Measurements from ENCODE around the gene STARD7. TPM values are rescaled to one million over a fixed set of nuclear protein-coding genes. Genes with fewer than 3 reads are reported as not detected.

The STARD7 gene
- polyA plus RNA-seq, 2 of the 4 experiments (the other 2 are of a cell fraction), result 101 to 136 TPM

DNA sequence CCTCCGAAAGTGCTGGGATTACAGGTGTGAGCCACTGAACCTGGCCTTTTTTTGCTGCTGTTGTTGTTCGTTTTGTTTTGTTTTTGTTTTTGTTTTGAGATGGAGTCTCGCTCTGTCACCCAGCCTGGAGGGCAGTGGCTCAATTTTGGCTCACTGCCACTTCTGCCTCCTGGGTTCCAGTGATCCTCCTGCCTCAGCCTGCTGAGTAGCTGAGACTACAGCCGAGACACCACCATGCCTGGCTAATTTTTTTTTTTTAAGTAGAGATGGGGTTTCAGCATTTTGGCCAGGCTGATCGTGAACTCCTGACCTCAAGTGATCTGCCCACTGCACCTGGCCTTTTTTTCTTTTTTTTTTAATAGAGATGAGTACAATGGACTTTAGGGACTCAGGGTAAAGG is 35.2 kb upstream of the STARD7 start (continued):
- TF ChIP-seq ZSCAN20 (CRISPR knock-in tag; IDR thresholded peaks at IDR 0.05), result no peak

- no peak overlapping the region for H3K4me3 ChIP-seq
- DNase-seq (ENCODE audit: low read depth in 1 of 2, low spot score in 1 of 2) (no peak), FAIRE-seq (no peak), ATAC-seq (no peak)
- H3K9me3 ChIP-seq, result no peaks in the 10 kb centered on the region
- TF ChIP-seq ZNF302 (CRISPR knock-in tag; IDR thresholded peaks at IDR 0.05), result no peak
- TF ChIP-seq RFX5 (IDR thresholded peaks at IDR 0.05), result no peak
- no peak for TF ChIP-seq CHD4 (IDR thresholded peaks at IDR 0.05; ENCODE audit: borderline replicate concordance)
- TF ChIP-seq CHD2 (IDR thresholded peaks at IDR 0.05; ENCODE audit: low read length, partially characterized antibody), result no peak
- TF ChIP-seq KDM5A (IDR thresholded peaks at IDR 0.05), result no peak
- TF ChIP-seq BCL3 (IDR thresholded peaks at IDR 0.05), result no peak
- no peak overlapping the region for H3K4me2 ChIP-seq
- ChIA-PET CTCF (interaction anchor here (1.0 to 1.2 kb wide), 3 partner anchors 9 to 23 kb away, joined by 3 to 4 read pairs (median 3); no protein-coding TSS in a partner anchor), POLR2A (interaction anchor here (1.0 kb wide), 1 partner anchor 33 kb away, joined by 3 read pairs; the partner anchor contains the start of gene STARD7)
- 72% methylated on average over 5 of the region's 5 CpGs for WGBS (ENCODE audit: missing lambda C conversion rate)
- H3K4me1 ChIP-seq, result no peaks in the 10 kb centered on the region
- H3K27ac ChIP-seq, result no peak overlapping the region
Measured at GRCh38 chr2:96241900-96242611, 33.4 kb upstream of the STARD7 start.

DNA sequence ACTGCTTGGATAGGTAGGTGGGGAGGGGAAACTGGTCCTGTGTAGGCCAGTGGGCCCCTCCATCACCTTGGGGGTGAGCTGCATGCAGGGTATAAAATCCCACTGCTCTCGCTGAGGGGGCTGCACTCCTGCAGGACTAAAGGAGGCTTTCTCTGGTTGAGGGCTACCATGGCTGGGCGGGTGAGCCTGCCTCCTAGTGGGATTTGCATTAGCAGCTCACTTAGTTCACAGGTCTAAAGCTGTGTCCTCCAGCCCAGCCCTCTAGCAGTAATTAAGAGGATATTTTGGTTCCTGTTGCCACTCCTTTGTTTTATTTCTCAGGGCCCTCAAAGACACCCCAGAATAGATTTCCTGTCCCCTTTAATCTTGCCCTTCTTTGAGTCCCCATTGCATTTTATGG is 32.6 kb upstream of the STARD7 start:
- DNase-seq (ENCODE audit: low read depth in 1 of 2, low spot score in 1 of 2), result no peak

More for the DNA sequence above, 32.6 kb upstream of the STARD7 start:
- Histone ChIP-seq H3K4me1 (no peaks in the 10 kb centered on the region), H3K4me3 (no peak overlapping the region), H3K9me3 (no peaks in the 10 kb centered on the region), H3K4me2 (no peak overlapping the region), H3K27ac (no peak overlapping the region)
- TF ChIP-seq HMGXB4 (CRISPR knock-in tag; IDR thresholded peaks at IDR 0.05; ENCODE audit: borderline replicate concordance) (no peak), NFE2L2 (conservative IDR thresholded peaks at IDR 0.05; ENCODE audit: low read length) (no peak), HOXA7 (CRISPR knock-in tag; IDR thresholded peaks at IDR 0.05) (no peak), FOSL2 (IDR thresholded peaks at IDR 0.05) (no peak), FOSL2 (CRISPR knock-in tag; IDR thresholded peaks at IDR 0.05) (no peak), CEBPB (IDR thresholded peaks at IDR 0.05) (no peak), EHF (CRISPR knock-in tag; IDR thresholded peaks at IDR 0.05) (no peak), TP53 (CRISPR knock-in tag; IDR thresholded peaks at IDR 0.05) (no peak), ZFP36 (IDR thresholded peaks at IDR 0.05; ENCODE audit: borderline replicate concordance, partially characterized antibody) (no peak), CTCF (IDR thresholded peaks at IDR 0.05) (no peak), MAFK (IDR thresholded peaks at IDR 0.05; ENCODE audit: partially characterized antibody) (no peak), HOXB5 (CRISPR knock-in tag; IDR thresholded peaks at IDR 0.05) (no peak)
- TF ChIP-seq, protein P1, sequence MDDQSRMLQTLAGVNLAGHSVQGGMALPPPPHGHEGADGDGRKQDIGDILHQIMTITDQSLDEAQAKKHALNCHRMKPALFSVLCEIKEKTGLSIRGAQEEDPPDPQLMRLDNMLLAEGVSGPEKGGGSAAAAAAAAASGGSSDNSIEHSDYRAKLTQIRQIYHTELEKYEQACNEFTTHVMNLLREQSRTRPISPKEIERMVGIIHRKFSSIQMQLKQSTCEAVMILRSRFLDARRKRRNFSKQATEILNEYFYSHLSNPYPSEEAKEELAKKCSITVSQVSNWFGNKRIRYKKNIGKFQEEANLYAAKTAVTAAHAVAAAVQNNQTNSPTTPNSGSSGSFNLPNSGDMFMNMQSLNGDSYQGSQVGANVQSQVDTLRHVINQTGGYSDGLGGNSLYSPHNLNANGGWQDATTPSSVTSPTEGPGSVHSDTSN (IDR thresholded peaks at IDR 0.05), result no peak
- 82% methylated on average over 2 of the region's 2 CpGs for WGBS (ENCODE audit: missing lambda C conversion rate)
- FAIRE-seq, result no peak
- ChIA-PET POLR2A (no interaction called here), CTCF (interaction anchor here (1.2 to 1.3 kb wide), 2 partner anchors 10 to 13 kb away, joined by 3 to 4 read pairs; no protein-coding TSS in a partner anchor)
- peak in 1 of 2 experiments; percentile 25; a peak in 2 of 6 replicates for ATAC-seq

All from A549 (cell line).